ENCODE measurements around the gene PDPR. TPM values are rescaled to one million over a fixed set of nuclear protein-coding genes. Genes with fewer than 3 reads are reported as not detected.
"Not testable (repeated sequence)": the region's sequence is repeated elsewhere in the genome, so short reads cannot be mapped to it uniquely, and the experiment has no call there.

Gene PDPR
- total RNA-seq, 1 donor from 2014 or later = 30.4 TPM

DNA sequence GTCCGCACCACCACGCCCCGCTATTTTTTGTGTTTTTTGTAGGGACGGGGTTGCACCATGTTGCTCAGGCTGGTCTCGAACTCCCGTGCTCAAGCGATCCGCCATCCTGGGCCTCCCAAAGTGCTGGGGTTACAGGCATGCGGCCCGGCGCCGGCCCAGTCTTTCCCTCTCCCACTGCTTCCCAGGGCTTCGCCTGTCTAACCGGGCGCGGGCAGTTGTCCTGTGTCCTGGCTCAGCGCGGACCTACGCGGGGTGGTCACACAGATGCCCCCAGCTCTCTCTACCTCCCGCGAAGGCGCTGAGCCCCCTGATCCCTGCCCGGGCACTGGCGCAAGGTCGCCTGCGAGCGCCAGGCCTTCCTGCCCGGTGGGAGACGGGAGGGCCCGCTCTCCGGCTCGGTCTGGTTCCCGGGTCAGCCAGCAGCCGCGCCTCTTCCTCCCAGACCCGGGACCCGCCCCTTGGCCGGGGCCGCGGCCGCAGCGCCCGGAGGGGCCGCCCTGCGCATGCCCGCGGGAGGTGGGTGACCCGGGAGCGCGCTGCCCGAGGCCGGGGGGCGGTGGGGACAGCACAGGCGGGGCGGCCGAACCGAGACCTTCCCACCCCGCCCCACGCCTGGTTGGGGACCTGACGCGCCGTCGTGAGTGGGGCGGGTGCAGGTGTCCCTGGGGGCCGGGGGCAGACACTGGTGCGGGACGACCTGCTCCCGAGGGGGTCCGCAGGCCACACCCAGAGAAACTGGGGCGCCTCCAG lies 73.9 kb downstream of the PDPR start:
- not testable (repeated sequence) for H3K9me3 Mint-ChIP-seq (ENCODE audit: unreplicated experiment); DNase-seq (ENCODE audit: extremely low spot score, unreplicated experiment); H3K27me3 Mint-ChIP-seq (ENCODE audit: unreplicated experiment); H3K4me3 Mint-ChIP-seq (ENCODE audit: unreplicated experiment); H3K27ac Mint-ChIP-seq (ENCODE audit: unreplicated experiment); H3K36me3 Mint-ChIP-seq (ENCODE audit: unreplicated experiment); H3K4me1 Mint-ChIP-seq (ENCODE audit: unreplicated experiment)

GRCh38 chr16:70188608-70188915 lies 74.4 kb downstream of the PDPR start:
- not testable (repeated sequence) for H3K36me3 Mint-ChIP-seq (ENCODE audit: unreplicated experiment); H3K27ac Mint-ChIP-seq (ENCODE audit: unreplicated experiment); H3K27me3 Mint-ChIP-seq (ENCODE audit: unreplicated experiment); H3K4me3 Mint-ChIP-seq (ENCODE audit: unreplicated experiment); DNase-seq (ENCODE audit: extremely low spot score, unreplicated experiment); H3K4me1 Mint-ChIP-seq (ENCODE audit: unreplicated experiment); H3K9me3 Mint-ChIP-seq (ENCODE audit: unreplicated experiment)

GRCh38 chr16:70190574-70190973 lies 76.4 kb downstream of the PDPR start:
- not testable (repeated sequence) for H3K4me3 Mint-ChIP-seq (ENCODE audit: unreplicated experiment); H3K27ac Mint-ChIP-seq (ENCODE audit: unreplicated experiment); H3K4me1 Mint-ChIP-seq (ENCODE audit: unreplicated experiment); H3K36me3 Mint-ChIP-seq (ENCODE audit: unreplicated experiment); DNase-seq (ENCODE audit: extremely low spot score, unreplicated experiment); H3K27me3 Mint-ChIP-seq (ENCODE audit: unreplicated experiment); H3K9me3 Mint-ChIP-seq (ENCODE audit: unreplicated experiment)

DNA sequence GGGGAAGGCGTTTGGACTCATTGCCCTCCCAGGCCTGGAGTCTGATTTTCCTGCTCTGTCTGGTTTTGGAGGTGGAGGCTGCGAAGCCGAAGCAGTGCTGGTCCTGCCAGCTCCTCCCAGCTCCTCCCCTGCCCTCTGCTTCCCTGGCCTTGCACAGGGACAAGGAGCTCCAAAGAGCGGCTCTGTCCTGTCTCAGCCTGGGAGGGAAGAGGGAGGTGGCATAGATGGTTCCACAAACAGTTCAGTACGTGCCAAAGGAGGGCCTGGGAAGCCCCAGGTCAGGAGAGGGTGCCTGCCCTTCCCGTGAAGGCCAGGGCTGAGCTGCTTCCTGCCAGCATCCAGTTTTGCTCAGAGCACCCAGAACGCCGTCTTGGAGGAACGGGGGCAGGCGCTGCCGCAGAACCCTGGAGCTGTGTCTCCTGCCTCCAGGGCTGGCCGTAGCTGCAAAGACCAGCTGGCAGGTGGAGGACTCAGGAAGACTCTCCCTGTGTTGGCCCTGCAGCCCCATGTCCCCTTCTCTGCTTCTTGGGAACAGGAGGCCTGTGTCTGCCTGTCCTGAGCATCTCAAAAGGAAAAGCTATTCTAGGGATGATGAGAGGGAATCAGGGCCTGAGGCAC lies 82.7 kb downstream of the PDPR start:
- not testable (repeated sequence) for H3K4me3 Mint-ChIP-seq (ENCODE audit: unreplicated experiment); H3K27ac Mint-ChIP-seq (ENCODE audit: unreplicated experiment); H3K9me3 Mint-ChIP-seq (ENCODE audit: unreplicated experiment); H3K27me3 Mint-ChIP-seq (ENCODE audit: unreplicated experiment); H3K4me1 Mint-ChIP-seq (ENCODE audit: unreplicated experiment); H3K36me3 Mint-ChIP-seq (ENCODE audit: unreplicated experiment); DNase-seq (ENCODE audit: extremely low spot score, unreplicated experiment)

GRCh38 chr16:70197611-70198010 lies 83.5 kb downstream of the PDPR start:
- not testable (repeated sequence) for H3K27ac Mint-ChIP-seq (ENCODE audit: unreplicated experiment); H3K27me3 Mint-ChIP-seq (ENCODE audit: unreplicated experiment); DNase-seq (ENCODE audit: extremely low spot score, unreplicated experiment); H3K36me3 Mint-ChIP-seq (ENCODE audit: unreplicated experiment); H3K4me1 Mint-ChIP-seq (ENCODE audit: unreplicated experiment); H3K9me3 Mint-ChIP-seq (ENCODE audit: unreplicated experiment); H3K4me3 Mint-ChIP-seq (ENCODE audit: unreplicated experiment)

DNA sequence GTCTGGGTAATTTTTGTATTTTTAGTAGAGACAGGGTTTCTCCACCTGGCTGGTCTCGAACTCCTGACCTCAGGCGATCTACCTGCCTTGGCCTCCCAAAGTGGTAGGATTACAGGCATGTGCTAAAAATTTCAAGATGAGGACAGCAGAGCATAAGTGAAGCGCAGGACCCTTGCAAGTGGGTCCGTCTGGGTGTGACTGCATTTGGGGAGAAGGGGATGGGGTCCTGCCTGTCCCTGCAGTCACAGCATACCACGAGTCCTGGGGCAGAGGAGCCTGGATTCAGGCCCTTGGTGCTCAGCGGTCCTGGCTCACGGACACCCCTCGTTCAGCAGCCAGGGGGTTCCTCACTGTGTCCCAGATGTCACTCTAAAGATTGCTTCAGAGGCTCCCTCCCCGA lies 84.1 kb downstream of the PDPR start:
- H3K27me3 Mint-ChIP-seq (ENCODE audit: unreplicated experiment); H3K4me3 Mint-ChIP-seq (ENCODE audit: unreplicated experiment); DNase-seq (ENCODE audit: extremely low spot score, unreplicated experiment); H3K27ac Mint-ChIP-seq (ENCODE audit: unreplicated experiment); H3K9me3 Mint-ChIP-seq (ENCODE audit: unreplicated experiment); H3K4me1 Mint-ChIP-seq (ENCODE audit: unreplicated experiment); H3K36me3 Mint-ChIP-seq (ENCODE audit: unreplicated experiment): not testable (repeated sequence)

DNA sequence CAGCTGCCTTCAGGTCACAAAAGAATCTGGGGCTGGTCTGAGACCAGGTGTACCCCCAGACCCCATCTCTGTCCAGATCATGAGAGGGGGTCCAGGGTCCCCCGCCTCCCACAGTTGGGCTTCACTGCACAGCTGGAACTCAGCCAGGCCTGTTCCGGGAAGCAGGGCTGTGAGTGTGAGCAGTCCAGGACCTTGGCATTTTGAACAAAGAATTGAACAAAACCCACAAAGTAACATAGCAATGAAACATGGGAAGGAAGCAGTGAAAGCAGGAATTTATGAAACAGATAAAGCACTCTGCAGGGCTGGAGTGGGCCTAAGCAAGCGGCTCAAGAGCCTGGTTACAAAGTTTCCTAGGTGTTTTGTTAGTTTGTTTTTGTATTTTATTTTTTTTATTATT lies 84.5 kb downstream of the PDPR start:
- H3K27ac Mint-ChIP-seq (ENCODE audit: unreplicated experiment); H3K4me1 Mint-ChIP-seq (ENCODE audit: unreplicated experiment); H3K27me3 Mint-ChIP-seq (ENCODE audit: unreplicated experiment); H3K4me3 Mint-ChIP-seq (ENCODE audit: unreplicated experiment); H3K36me3 Mint-ChIP-seq (ENCODE audit: unreplicated experiment); H3K9me3 Mint-ChIP-seq (ENCODE audit: unreplicated experiment); DNase-seq (ENCODE audit: extremely low spot score, unreplicated experiment): not testable (repeated sequence)

DNA sequence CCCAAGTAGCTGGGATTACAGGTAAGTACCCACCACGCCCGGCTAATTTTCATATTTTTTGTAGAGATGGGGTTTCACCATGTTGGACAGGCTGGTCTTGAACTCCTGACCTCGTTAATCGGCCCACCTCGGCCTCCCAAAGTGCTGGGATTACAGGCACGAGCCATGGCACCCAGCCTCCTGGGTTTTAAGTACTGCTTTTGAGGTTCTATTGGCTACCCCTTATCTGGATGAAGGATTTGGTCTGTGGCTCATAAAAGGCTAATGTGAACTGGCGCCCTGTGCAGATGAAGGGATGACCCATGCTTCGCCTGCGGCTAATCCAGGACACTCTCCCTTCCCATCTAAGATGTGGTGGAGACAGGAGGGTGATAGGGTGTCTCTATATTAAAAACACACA lies 85.0 kb downstream of the PDPR start:
- not testable (repeated sequence) for H3K27ac Mint-ChIP-seq (ENCODE audit: unreplicated experiment); H3K36me3 Mint-ChIP-seq (ENCODE audit: unreplicated experiment); H3K9me3 Mint-ChIP-seq (ENCODE audit: unreplicated experiment); H3K27me3 Mint-ChIP-seq (ENCODE audit: unreplicated experiment); H3K4me3 Mint-ChIP-seq (ENCODE audit: unreplicated experiment); H3K4me1 Mint-ChIP-seq (ENCODE audit: unreplicated experiment); DNase-seq (ENCODE audit: extremely low spot score, unreplicated experiment)

- not testable (repeated sequence) for H3K27me3 Mint-ChIP-seq (ENCODE audit: unreplicated experiment); H3K27ac Mint-ChIP-seq (ENCODE audit: unreplicated experiment); H3K4me3 Mint-ChIP-seq (ENCODE audit: unreplicated experiment); H3K4me1 Mint-ChIP-seq (ENCODE audit: unreplicated experiment); H3K9me3 Mint-ChIP-seq (ENCODE audit: unreplicated experiment); DNase-seq (ENCODE audit: extremely low spot score, unreplicated experiment); H3K36me3 Mint-ChIP-seq (ENCODE audit: unreplicated experiment)
Observed at GRCh38 chr16:70200063-70200462, 85.9 kb downstream of the PDPR start.

GRCh38 chr16:70203508-70203907 lies 89.4 kb downstream of the PDPR start:
- not testable (repeated sequence) for H3K4me3 Mint-ChIP-seq (ENCODE audit: unreplicated experiment); H3K27me3 Mint-ChIP-seq (ENCODE audit: unreplicated experiment); H3K27ac Mint-ChIP-seq (ENCODE audit: unreplicated experiment); H3K9me3 Mint-ChIP-seq (ENCODE audit: unreplicated experiment); H3K4me1 Mint-ChIP-seq (ENCODE audit: unreplicated experiment); H3K36me3 Mint-ChIP-seq (ENCODE audit: unreplicated experiment); DNase-seq (ENCODE audit: extremely low spot score, unreplicated experiment)

- H3K9me3 Mint-ChIP-seq (ENCODE audit: unreplicated experiment); H3K27ac Mint-ChIP-seq (ENCODE audit: unreplicated experiment); H3K36me3 Mint-ChIP-seq (ENCODE audit: unreplicated experiment); H3K4me1 Mint-ChIP-seq (ENCODE audit: unreplicated experiment); H3K27me3 Mint-ChIP-seq (ENCODE audit: unreplicated experiment); DNase-seq (ENCODE audit: extremely low spot score, unreplicated experiment); H3K4me3 Mint-ChIP-seq (ENCODE audit: unreplicated experiment): not testable (repeated sequence)
Observed at GRCh38 chr16:70204010-70204409, 89.9 kb downstream of the PDPR start.

DNA sequence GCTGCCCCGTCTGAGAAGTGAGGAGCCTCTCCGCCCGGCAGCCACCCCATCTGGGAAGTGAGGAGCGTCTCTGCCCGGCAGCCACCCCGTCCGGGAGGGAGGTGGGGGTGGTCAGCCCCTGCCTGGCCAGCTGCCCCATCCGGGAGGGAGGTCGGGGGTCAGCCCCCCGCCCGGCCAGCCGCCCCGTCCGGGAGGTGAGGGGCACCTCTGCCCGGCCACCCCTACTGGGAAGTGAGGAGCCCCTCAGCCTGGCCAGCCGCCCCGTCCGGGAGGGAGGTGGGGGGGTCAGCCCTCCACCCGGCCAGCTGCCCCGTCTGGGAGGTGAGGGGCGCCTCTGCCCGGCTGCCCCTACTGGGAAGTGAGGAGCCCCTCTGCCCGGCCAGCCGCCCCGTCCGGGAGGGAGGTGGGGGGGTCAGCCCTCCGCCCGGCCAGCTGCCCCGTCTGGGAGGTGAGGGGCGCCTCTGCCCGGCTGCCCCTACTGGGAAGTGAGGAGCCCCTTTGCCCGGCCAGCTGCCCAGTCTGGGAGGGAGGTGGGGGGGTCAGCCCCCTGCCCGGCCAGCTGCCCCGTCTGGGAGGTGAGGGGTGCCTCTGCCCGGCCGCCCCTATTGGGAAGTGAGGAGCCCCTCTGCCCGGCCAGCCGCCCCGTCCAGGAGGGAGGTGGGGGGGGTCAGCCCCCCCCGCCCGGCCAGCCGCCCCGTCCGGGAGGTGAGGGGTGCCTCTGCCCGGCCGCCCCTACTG lies 90.7 kb downstream of the PDPR start:
- H3K36me3 Mint-ChIP-seq (ENCODE audit: unreplicated experiment) = peaks cover 11% of the 10 kb centered on the region
- DNase-seq (ENCODE audit: extremely low spot score, unreplicated experiment); H3K27me3 Mint-ChIP-seq (ENCODE audit: unreplicated experiment); H3K9me3 Mint-ChIP-seq (ENCODE audit: unreplicated experiment); H3K27ac Mint-ChIP-seq (ENCODE audit: unreplicated experiment); H3K4me1 Mint-ChIP-seq (ENCODE audit: unreplicated experiment); H3K4me3 Mint-ChIP-seq (ENCODE audit: unreplicated experiment): not testable (repeated sequence)
